Progenitor cell of endocrine pancreas (in vitro differentiated cells): Measurements from ENCODE around the gene USP16. TPM values are rescaled to one million over a fixed set of nuclear protein-coding genes. Genes with fewer than 3 reads are reported as not detected.

ENCODE experiments used
- DNase-seq: peaks from one replicate; pipeline ENCODE4 v3.0.0; 2021; ENCODE audit warnings: low spot score; ENCODE audit not compliant: unreplicated experiment
- H3K27ac Mint-ChIP-seq: 2 replicates; pipeline ENCODE4 v1.8.0; 2021; ENCODE audit warnings: mild to moderate bottlenecking, moderate library complexity, mixed read lengths
- H3K27me3 Mint-ChIP-seq: 2 replicates; pipeline ENCODE4 v1.8.0; 2021; ENCODE audit warnings: mixed read lengths
- H3K36me3 Mint-ChIP-seq: 2 replicates; pipeline ENCODE4 v1.8.0; 2022; ENCODE audit warnings: mixed read lengths; ENCODE audit not compliant: insufficient read depth
- H3K4me1 Mint-ChIP-seq: 2 replicates; pipeline ENCODE4 v1.8.0; 2021; ENCODE audit warnings: low read depth, mixed read lengths
- H3K4me3 Mint-ChIP-seq: 2 replicates; pipeline ENCODE4 v1.8.0; 2021; ENCODE audit warnings: low read depth, mild to moderate bottlenecking, moderate library complexity, mixed read lengths
- H3K9me3 Mint-ChIP-seq: 2 replicates; pipeline ENCODE4 v1.8.0; 2021; ENCODE audit warnings: low read depth, mixed read lengths
- total RNA-seq: library from RNA; stranded (reverse); gene quantifications from 2 replicates; pipeline ENCODE4 v1.2.1, GENCODE V29; 2021
- TF ChIP-seq, protein P1 (sequence below): fragments of 200-600 bp; sonication (generic); IDR thresholded peaks from one replicate; pipeline ENCODE4 v1.5.0; 2021; ENCODE audit warnings: antibody characterized with exemption, mild to moderate bottlenecking; ENCODE audit not compliant: unreplicated experiment

Gene USP16
- total RNA-seq, 1 donor from 2014 or later = 32.5 TPM

DNA sequence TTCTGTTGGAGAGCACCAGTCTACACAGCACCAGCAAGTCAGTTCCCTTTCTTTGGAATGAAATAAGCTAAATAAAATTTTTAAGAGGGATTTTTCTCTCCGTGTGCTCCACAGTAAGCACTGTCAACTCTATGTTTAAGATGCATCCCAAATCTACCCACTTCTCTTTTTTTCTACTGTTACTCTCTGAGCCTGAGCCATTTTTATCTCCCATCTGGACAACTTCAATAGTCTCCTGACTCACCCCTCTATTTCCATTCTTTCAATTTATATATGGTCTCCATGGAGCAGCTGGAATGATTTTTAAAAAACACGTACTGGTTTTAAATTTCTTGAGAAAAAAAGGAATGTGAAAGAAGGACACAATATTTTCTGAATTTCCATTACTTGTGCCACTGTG, 73.7 kb downstream of the USP16 start:
- Mint-ChIP-seq H3K9me3 (peaks cover 2% of the 10 kb centered on the region), H3K4me3 (no peak overlapping the region), H3K4me1 (peaks cover 7% of the 10 kb centered on the region), H3K36me3 (no peaks in the 10 kb centered on the region), H3K27ac (no peak overlapping the region), H3K27me3 (no peaks in the 10 kb centered on the region)
- TF ChIP-seq, protein P1, sequence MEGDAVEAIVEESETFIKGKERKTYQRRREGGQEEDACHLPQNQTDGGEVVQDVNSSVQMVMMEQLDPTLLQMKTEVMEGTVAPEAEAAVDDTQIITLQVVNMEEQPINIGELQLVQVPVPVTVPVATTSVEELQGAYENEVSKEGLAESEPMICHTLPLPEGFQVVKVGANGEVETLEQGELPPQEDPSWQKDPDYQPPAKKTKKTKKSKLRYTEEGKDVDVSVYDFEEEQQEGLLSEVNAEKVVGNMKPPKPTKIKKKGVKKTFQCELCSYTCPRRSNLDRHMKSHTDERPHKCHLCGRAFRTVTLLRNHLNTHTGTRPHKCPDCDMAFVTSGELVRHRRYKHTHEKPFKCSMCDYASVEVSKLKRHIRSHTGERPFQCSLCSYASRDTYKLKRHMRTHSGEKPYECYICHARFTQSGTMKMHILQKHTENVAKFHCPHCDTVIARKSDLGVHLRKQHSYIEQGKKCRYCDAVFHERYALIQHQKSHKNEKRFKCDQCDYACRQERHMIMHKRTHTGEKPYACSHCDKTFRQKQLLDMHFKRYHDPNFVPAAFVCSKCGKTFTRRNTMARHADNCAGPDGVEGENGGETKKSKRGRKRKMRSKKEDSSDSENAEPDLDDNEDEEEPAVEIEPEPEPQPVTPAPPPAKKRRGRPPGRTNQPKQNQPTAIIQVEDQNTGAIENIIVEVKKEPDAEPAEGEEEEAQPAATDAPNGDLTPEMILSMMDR = no peak
- no peak for DNase-seq

GRCh38 chr21:29102791-29103257, 78.4 kb downstream of the USP16 start:
- Mint-ChIP-seq H3K27ac (no peak overlapping the region), H3K9me3 (peaks cover 2% of the 10 kb centered on the region), H3K27me3 (no peaks in the 10 kb centered on the region), H3K36me3 (no peaks in the 10 kb centered on the region), H3K4me3 (no peak overlapping the region), H3K4me1 (no peaks in the 10 kb centered on the region)
- TF ChIP-seq, protein P1 = no peak
- no peak for DNase-seq

Other genes starting within 250 kb of the USP16 start
- 27.0 and 29.2 TPM in 2 replicates for gene LTN1, start 31.8 kb upstream of the USP16 start, total RNA-seq
- gene RWDD2B, start 5.3 kb upstream of the USP16 start, total RNA-seq = 9.3 TPM in 2 replicates
- 208 and 223 TPM in 2 replicates for gene CCT8, start 49.0 kb downstream of the USP16 start, total RNA-seq
- 1.2 and 1.7 TPM in 2 replicates for gene MAP3K7CL, start 106.0 kb downstream of the USP16 start, total RNA-seq